ENCODE measurements around the gene VIPR1.

Gene VIPR1

DNA sequence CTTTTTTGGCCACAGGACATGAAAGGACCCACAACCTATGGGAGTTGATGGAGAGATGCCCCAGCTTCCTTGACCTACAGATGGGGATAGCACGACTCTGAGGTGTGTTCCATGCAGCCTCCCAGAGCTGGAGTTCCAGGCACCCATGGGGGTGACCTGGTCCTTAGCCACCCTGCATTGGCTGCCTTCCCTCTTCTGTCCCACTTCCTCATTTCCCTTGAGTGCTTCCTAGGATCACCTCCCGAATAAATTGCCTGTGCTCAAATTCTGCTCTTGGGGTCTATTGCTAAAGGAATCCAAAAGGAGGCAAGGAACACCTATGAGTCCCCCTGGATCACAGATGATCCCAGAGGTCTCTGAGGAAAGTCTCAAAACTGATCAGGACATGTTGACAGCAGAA is 24.7 kb upstream of the VIPR1 start:
- Histone ChIP-seq H3K27ac (ENCODE audit: low read depth, low read length) (no peak overlapping the region), H3K36me3 (ENCODE audit: control insufficient read depth, low read length) (no peaks in the 10 kb centered on the region), H3K79me2 (ENCODE audit: control insufficient read depth, low read length) (no peaks in the 10 kb centered on the region), H3K4me2 (ENCODE audit: low read length) (no peak overlapping the region), H3K4me1 (ENCODE audit: control insufficient read depth, low read length) (no peaks in the 10 kb centered on the region), H3K9me2 (replicated peaks; ENCODE audit: control insufficient read depth, low read length) (no peaks in the 10 kb centered on the region), H3K4me3 (ENCODE audit: low read length) (no peak overlapping the region), H3K9me3 (ENCODE audit: control insufficient read depth, insufficient read depth, low read length) (no peaks in the 10 kb centered on the region), H3F3A (ENCODE audit: control insufficient read depth, insufficient read depth) (no peaks in the 10 kb centered on the region), H3K27me3 (ENCODE audit: control insufficient read depth, low read length) (no peaks in the 10 kb centered on the region; the same call in 1 of the 2 replicates), H4K20me1 (ENCODE audit: control insufficient read depth, insufficient read depth, low read depth, low read length) (no peaks in the 10 kb centered on the region)
- TF ChIP-seq, protein P1, sequence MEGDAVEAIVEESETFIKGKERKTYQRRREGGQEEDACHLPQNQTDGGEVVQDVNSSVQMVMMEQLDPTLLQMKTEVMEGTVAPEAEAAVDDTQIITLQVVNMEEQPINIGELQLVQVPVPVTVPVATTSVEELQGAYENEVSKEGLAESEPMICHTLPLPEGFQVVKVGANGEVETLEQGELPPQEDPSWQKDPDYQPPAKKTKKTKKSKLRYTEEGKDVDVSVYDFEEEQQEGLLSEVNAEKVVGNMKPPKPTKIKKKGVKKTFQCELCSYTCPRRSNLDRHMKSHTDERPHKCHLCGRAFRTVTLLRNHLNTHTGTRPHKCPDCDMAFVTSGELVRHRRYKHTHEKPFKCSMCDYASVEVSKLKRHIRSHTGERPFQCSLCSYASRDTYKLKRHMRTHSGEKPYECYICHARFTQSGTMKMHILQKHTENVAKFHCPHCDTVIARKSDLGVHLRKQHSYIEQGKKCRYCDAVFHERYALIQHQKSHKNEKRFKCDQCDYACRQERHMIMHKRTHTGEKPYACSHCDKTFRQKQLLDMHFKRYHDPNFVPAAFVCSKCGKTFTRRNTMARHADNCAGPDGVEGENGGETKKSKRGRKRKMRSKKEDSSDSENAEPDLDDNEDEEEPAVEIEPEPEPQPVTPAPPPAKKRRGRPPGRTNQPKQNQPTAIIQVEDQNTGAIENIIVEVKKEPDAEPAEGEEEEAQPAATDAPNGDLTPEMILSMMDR (IDR thresholded peaks at IDR 0.05; ENCODE audit: low read depth, low read length, poor library complexity, severe bottlenecking): no peak
- no peak for TF ChIP-seq EZH2phosphoT487 (IDR thresholded peaks at IDR 0.05; ENCODE audit: borderline replicate concordance, low read length)

DNA sequence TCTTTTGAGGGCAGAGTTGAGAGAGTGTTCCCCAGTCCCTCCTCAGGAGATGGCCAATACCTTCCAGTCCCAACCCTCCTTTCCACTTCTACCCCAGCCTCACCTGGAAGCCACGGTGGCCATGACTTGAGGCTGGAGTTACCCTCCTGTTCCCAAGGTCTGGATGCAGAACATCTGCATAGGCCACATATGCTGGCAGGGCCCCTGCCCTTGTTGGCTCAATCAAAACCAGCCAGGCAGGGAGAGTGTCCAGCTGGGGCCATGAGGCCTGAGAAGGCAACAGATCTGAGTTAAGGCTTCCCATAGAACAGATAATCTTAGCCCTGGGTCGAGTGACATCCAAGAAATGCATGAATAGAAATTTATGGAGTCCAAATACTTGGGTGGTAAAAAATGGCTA is 23.6 kb upstream of the VIPR1 start:
- H3K79me2 ChIP-seq (ENCODE audit: control insufficient read depth, low read length): no peaks in the 10 kb centered on the region
- TF ChIP-seq, protein P1 (IDR thresholded peaks at IDR 0.05; ENCODE audit: low read depth, low read length, poor library complexity, severe bottlenecking): no peak
- TF ChIP-seq EZH2phosphoT487 (IDR thresholded peaks at IDR 0.05; ENCODE audit: borderline replicate concordance, low read length): no peak
- H3F3A ChIP-seq (ENCODE audit: control insufficient read depth, insufficient read depth): no peaks in the 10 kb centered on the region
- no peaks in the 10 kb centered on the region for H3K9me2 ChIP-seq (replicated peaks; ENCODE audit: control insufficient read depth, low read length)
- H3K27me3 ChIP-seq (ENCODE audit: control insufficient read depth, low read length): no peaks in the 10 kb centered on the region; the same call in 1 of the 2 replicates
- no peak overlapping the region for H3K27ac ChIP-seq (ENCODE audit: low read depth, low read length)
- no peaks in the 10 kb centered on the region for H4K20me1 ChIP-seq (ENCODE audit: control insufficient read depth, insufficient read depth, low read depth, low read length)
- H3K4me3 ChIP-seq (ENCODE audit: low read length): no peak overlapping the region
- H3K9me3 ChIP-seq (ENCODE audit: control insufficient read depth, insufficient read depth, low read length): no peaks in the 10 kb centered on the region
- H3K4me1 ChIP-seq (ENCODE audit: control insufficient read depth, low read length): no peaks in the 10 kb centered on the region
- H3K36me3 ChIP-seq (ENCODE audit: control insufficient read depth, low read length): no peaks in the 10 kb centered on the region
- no peak overlapping the region for H3K4me2 ChIP-seq (ENCODE audit: low read length)

DNA sequence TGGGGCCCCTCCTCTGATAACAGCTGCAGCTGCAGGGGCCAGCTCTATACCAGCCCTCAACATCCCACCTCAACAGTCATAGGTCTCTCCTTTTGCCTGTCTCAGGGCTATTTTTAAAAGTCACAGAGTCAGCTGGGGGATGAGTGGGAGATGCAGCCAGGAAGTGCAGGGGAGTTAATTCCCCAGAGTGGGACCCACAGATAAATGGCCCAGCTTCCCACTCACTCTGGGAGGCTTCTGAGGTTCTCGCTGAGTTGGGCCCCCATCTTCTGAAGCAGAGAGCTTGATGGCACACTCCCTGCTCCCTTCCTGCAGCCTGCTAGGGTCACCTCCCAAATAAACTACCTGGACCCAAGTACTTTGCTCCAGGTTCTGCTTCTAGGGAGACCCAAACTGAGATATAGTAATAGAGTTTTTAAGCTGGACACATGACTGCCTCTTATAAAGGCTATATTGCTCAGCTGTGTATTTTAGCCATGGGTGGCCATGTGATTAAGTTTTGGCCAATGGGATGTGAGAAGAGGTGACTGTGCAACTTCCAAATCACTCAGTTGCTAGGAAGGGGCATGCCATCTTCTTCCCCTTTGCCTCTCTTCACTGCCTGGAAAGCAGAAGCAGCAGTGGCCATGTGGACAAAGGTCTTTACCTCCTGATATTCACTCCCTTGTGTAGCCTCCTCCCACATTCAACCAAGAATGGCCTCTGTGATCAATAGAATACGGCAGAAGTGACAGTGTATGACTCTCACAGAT is 15.5 kb upstream of the VIPR1 start:
- no peak overlapping the region for H3K27ac ChIP-seq (ENCODE audit: low read depth, low read length)
- no peaks in the 10 kb centered on the region for H4K20me1 ChIP-seq (ENCODE audit: control insufficient read depth, insufficient read depth, low read depth, low read length)
- peaks cover 25% of the 10 kb centered on the region for H3K4me1 ChIP-seq (ENCODE audit: control insufficient read depth, low read length)
- no peaks in the 10 kb centered on the region for H3K9me3 ChIP-seq (ENCODE audit: control insufficient read depth, insufficient read depth, low read length)
- H3K9me2 ChIP-seq (replicated peaks; ENCODE audit: control insufficient read depth, low read length): no peaks in the 10 kb centered on the region
- no peak for TF ChIP-seq EZH2phosphoT487 (IDR thresholded peaks at IDR 0.05; ENCODE audit: borderline replicate concordance, low read length)
- TF ChIP-seq, protein P1 (IDR thresholded peaks at IDR 0.05; ENCODE audit: low read depth, low read length, poor library complexity, severe bottlenecking): no peak
- H3K27me3 ChIP-seq (ENCODE audit: control insufficient read depth, low read length): no peaks in the 10 kb centered on the region; the same call in 1 of the 2 replicates
- H3K36me3 ChIP-seq (ENCODE audit: control insufficient read depth, low read length): no peaks in the 10 kb centered on the region
- H3K4me2 ChIP-seq (ENCODE audit: low read length): no peak overlapping the region
- no peak overlapping the region for H3K4me3 ChIP-seq (ENCODE audit: low read length)
- H3F3A ChIP-seq (ENCODE audit: control insufficient read depth, insufficient read depth): no peaks in the 10 kb centered on the region
- H3K79me2 ChIP-seq (ENCODE audit: control insufficient read depth, low read length): no peaks in the 10 kb centered on the region

Measured in DOHH2 (cell line).